Endothelial cell (in vitro differentiated cells): Measurements from ENCODE around the gene UROC1. TPM values are rescaled to one million over a fixed set of nuclear protein-coding genes. Genes with fewer than 3 reads are reported as not detected.

Experiments used
- DNase-seq: peaks from one replicate; pipeline ENCODE4 v3.0.0; 2021; ENCODE audit warnings: low spot score
- H3K27ac Mint-ChIP-seq: one replicate; pipeline ENCODE4 v1.8.0; 2021; ENCODE audit warnings: mixed read lengths, inconsistent platforms; ENCODE audit not compliant: unreplicated experiment
- H3K27me3 Mint-ChIP-seq: one replicate; pipeline ENCODE4 v1.8.0; 2021; ENCODE audit warnings: mild to moderate bottlenecking, moderate library complexity, mixed read lengths, inconsistent platforms; ENCODE audit not compliant: unreplicated experiment
- H3K36me3 Mint-ChIP-seq: one replicate; pipeline ENCODE4 v1.8.0; 2021; ENCODE audit warnings: mild to moderate bottlenecking, low read depth, mixed read lengths, inconsistent platforms; ENCODE audit not compliant: unreplicated experiment
- H3K4me1 Mint-ChIP-seq: one replicate; pipeline ENCODE4 v1.8.0; 2021; ENCODE audit warnings: mild to moderate bottlenecking, mixed read lengths, inconsistent platforms; ENCODE audit not compliant: unreplicated experiment
- H3K4me3 Mint-ChIP-seq: one replicate; pipeline ENCODE4 v1.8.0; 2021; ENCODE audit warnings: mild to moderate bottlenecking, mixed read lengths, inconsistent platforms; ENCODE audit not compliant: unreplicated experiment
- H3K9me3 Mint-ChIP-seq: one replicate; pipeline ENCODE4 v1.8.0; 2021; ENCODE audit warnings: mixed read lengths, inconsistent platforms; ENCODE audit not compliant: unreplicated experiment
- total RNA-seq: library from RNA; stranded (reverse); fragmentation: NEBNext Ultra II Directional; extraction: Animal tissue kit (Norgen Biotek cat#: 25700); gene quantifications from one replicate; pipeline ENCODE4 v1.2.1, GENCODE V29; 2021; ENCODE audit not compliant: unreplicated experiment
- TF ChIP-seq, protein P1 (sequence below): fragments of 200-600 bp; sonication (generic); IDR thresholded peaks from one replicate; pipeline ENCODE4 v1.5.0; 2021; ENCODE audit warnings: antibody characterized with exemption; ENCODE audit not compliant: unreplicated experiment

Gene UROC1
- total RNA-seq, 1 donor from 2014 or later: not detected

DNA sequence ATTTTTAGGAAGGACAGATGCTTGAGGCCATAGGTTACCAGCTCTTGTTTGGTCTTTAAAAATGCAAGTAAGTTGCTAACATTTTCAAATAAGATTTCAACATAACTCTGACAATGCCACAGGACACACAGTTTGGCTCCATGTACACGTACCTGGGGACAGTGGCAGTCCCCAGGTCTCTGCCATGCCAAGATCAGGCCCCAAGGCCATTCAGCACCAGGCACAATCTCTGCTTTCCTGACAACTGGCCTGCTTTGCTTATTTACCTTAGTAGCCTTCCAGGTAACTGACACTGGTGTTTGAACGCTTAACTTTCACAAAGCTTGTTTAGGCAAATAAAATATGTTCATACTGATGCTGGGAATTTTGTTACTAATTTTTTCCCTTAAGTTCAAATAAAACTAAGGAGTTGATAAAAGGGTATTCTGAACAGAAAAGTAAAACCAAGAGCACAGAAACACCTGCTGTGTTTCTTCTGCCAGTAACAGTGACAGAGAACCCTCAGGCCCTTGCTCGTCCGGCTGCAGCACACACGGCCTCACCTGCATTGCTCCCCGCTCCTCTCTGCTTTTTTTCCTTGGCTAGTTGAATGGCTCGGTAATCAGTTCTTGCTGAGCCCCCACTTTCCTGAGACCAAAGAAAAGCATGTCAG is 58.3 kb downstream of the UROC1 start:
- Mint-ChIP-seq H3K4me3 (no peak overlapping the region), H3K27ac (no peak overlapping the region), H3K4me1 (peaks cover 16% of the 10 kb centered on the region)

DNA sequence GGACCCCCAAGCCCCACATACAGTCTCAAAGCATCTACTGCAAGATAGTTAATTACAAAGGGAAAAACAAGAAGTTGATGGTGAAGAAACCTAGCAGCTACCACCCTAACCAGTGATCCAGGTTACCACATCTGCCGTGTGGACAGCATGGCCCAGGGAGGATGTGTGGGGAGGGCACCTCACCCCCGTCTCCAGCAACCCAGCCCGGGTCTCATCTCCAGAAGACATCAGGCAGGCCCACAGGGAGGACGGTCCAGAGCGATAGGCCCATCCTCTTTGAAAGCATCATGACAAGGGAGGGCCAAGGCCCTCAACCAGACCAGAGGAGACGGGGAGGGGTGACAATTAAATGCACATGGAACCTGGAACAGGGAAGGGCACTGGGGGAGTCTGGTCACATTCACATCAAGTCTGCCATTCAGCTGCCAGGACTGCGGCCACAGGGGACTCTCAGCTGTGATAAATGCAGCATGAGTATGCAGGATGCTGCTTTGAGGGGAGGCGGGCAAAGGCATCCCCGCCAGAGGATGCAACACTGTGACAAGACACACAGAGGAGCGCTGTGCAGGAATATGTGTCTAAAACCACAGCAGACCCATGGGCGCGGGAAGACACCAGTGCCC is 60.7 kb downstream of the UROC1 start:
- H3K4me3 Mint-ChIP-seq: no peak overlapping the region
- H3K27me3 Mint-ChIP-seq: no peaks in the 10 kb centered on the region

More for the DNA sequence above, 58.3 kb downstream of the UROC1 start:
- Mint-ChIP-seq H3K36me3 (peaks cover 10% of the 10 kb centered on the region), H3K27me3 (no peaks in the 10 kb centered on the region), H3K9me3 (no peaks in the 10 kb centered on the region)
- TF ChIP-seq, protein P1, sequence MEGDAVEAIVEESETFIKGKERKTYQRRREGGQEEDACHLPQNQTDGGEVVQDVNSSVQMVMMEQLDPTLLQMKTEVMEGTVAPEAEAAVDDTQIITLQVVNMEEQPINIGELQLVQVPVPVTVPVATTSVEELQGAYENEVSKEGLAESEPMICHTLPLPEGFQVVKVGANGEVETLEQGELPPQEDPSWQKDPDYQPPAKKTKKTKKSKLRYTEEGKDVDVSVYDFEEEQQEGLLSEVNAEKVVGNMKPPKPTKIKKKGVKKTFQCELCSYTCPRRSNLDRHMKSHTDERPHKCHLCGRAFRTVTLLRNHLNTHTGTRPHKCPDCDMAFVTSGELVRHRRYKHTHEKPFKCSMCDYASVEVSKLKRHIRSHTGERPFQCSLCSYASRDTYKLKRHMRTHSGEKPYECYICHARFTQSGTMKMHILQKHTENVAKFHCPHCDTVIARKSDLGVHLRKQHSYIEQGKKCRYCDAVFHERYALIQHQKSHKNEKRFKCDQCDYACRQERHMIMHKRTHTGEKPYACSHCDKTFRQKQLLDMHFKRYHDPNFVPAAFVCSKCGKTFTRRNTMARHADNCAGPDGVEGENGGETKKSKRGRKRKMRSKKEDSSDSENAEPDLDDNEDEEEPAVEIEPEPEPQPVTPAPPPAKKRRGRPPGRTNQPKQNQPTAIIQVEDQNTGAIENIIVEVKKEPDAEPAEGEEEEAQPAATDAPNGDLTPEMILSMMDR: no peak
- no peak for DNase-seq

DNA sequence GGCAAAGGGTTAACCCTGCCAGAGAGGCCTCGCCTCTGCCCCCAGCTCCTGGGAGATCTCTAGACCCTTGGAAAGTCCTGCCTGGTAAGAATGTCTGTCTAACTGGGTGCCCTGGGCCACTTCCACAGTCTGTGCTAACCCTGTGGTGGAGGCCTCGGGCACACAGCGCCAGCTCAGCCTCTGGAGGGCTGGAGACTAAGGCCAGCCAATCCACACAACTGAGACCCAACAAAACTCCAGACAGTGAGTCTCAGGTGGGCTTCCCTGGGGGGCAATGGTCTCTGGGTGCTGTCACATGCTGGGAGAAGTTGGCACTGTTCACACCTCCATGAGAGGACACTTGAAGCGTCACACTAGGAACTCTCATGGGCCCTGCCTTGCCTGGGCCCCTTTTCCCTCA is 61.4 kb downstream of the UROC1 start:
- no peak for DNase-seq
- no peaks in the 10 kb centered on the region for H3K27me3 Mint-ChIP-seq
- H3K4me1 Mint-ChIP-seq: peaks cover 16% of the 10 kb centered on the region
- H3K9me3 Mint-ChIP-seq: no peaks in the 10 kb centered on the region
- H3K36me3 Mint-ChIP-seq: peaks cover 12% of the 10 kb centered on the region
- H3K4me3 Mint-ChIP-seq: no peak overlapping the region
- no peak overlapping the region for H3K27ac Mint-ChIP-seq
- TF ChIP-seq, protein P1: no peak

More for the DNA sequence above, 60.7 kb downstream of the UROC1 start:
- Mint-ChIP-seq H3K9me3 (no peaks in the 10 kb centered on the region), H3K4me1 (peaks cover 16% of the 10 kb centered on the region), H3K27ac (no peak overlapping the region), H3K36me3 (peaks cover 11% of the 10 kb centered on the region)
- no peak for DNase-seq
- TF ChIP-seq, protein P1: no peak

DNA sequence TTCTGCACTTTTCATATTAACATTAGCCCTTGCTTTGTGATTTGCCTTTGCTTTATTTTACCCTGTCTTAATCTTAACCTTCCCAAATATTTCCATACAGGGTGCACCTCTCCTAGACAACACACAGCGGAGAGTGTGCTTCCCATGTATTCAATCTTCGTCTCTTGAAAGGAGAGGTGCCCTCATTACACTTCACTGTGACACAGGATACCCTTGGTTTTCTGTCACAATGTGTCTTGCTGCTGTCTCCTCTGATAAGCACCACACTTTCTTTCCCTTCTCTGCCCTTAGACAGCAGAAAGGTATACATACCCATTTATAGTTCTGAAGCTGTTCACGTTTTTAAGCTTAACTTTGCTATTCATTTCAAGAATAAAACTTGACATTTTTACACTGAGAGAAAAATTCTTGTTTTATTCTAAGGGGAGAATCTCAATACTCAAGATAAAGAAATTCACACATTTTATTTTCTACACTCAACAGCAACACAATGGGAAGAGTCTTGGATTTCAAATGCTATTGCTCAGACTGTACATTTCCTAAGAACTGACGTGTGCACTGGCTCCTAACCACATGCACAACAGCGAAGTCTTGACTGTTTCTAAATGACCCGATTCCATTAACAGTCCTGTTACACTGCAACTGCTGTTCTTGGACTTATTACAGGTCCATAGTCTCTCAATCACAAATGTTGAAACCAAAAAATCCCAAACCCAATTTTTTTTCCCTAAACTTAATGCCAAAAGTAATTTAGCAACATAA is 63.0 kb downstream of the UROC1 start:
- Mint-ChIP-seq H3K9me3 (no peaks in the 10 kb centered on the region), H3K27ac (peak overlapping the region; percentile 78), H3K36me3 (peaks cover 18% of the 10 kb centered on the region), H3K4me1 (peaks cover 20% of the 10 kb centered on the region), H3K4me3 (no peak overlapping the region), H3K27me3 (no peaks in the 10 kb centered on the region)
- TF ChIP-seq, protein P1: no peak
- DNase-seq: no peak
